Cardiac muscle cell (in vitro differentiated cells and primary cell): ENCODE measurements around the gene GRAMD1A. TPM values are rescaled to one million over a fixed set of nuclear protein-coding genes. Genes with fewer than 3 reads are reported as not detected.
A peak's percentile ranks its signal among the peaks of the same experiment; 100 is the strongest.
"Not testable (repeated sequence)": the region's sequence is repeated elsewhere in the genome, so short reads cannot be mapped to it uniquely, and the experiment has no call there.

Source experiments
- DNase-seq, 2 donors: peaks; one replicate each; pipeline versions ENCODE4 v3.0.0 to v3.0.0-alpha.2; 2010 to 2017; ENCODE audit warnings: low read depth in 1 of 2, low spot score in 1 of 2
- H3K27ac ChIP-seq: fragments of 200-600 bp; sonication (generic); 2 replicates; pipeline ENCODE4 v1.5.1; 2016
- H3K27me3 ChIP-seq: fragments of 200-600 bp; sonication (generic); 2 replicates; pipeline ENCODE4 v1.6.0; 2016; ENCODE audit warnings: control low read depth
- H3K36me3 ChIP-seq: fragments of 200-600 bp; sonication (generic); 2 replicates; pipeline ENCODE4 v1.5.1; 2016; ENCODE audit warnings: control low read depth
- H3K4me1 ChIP-seq: fragments of 200-600 bp; sonication (generic); 2 replicates; pipeline ENCODE4 v1.8.1; 2017; ENCODE audit warnings: low read depth, mild to moderate bottlenecking, mixed run types
- H3K4me3 ChIP-seq: fragments of 200-600 bp; sonication (generic); 2 replicates; pipeline ENCODE4 v1.5.1; 2016; ENCODE audit warnings: mild to moderate bottlenecking
- H3K9me3 ChIP-seq: fragments of 200-600 bp; sonication (generic); 2 replicates; pipeline ENCODE4 v1.5.1; 2017; ENCODE audit warnings: low read depth, mild to moderate bottlenecking, control low read depth
- polyA plus RNA-seq: library from polyadenylated mRNA; unstranded; fragments of >200 nt; fragmentation: Nextera tagmentation; extraction: Ambion mirVana; gene quantifications from 2 replicates; pipeline ENCODE4 v1.2.1, GENCODE V29; 2016
- total RNA-seq: library from RNA; depleted of rRNA; stranded (reverse); fragments of >200 nt; gene quantifications from 2 replicates; pipeline ENCODE4 v1.2.3, GENCODE V29; 2016
- TF ChIP-seq, protein P1 (sequence below): IDR thresholded peaks from 2 replicates; pipeline ENCODE4 v1.5.1; 2012; ENCODE audit warnings: low read depth, mild to moderate bottlenecking, low read length

GRAMD1A gene
- total and polyA plus RNA-seq, 2 experiments from 2014 or later = 84.6 to 113 TPM

DNA sequence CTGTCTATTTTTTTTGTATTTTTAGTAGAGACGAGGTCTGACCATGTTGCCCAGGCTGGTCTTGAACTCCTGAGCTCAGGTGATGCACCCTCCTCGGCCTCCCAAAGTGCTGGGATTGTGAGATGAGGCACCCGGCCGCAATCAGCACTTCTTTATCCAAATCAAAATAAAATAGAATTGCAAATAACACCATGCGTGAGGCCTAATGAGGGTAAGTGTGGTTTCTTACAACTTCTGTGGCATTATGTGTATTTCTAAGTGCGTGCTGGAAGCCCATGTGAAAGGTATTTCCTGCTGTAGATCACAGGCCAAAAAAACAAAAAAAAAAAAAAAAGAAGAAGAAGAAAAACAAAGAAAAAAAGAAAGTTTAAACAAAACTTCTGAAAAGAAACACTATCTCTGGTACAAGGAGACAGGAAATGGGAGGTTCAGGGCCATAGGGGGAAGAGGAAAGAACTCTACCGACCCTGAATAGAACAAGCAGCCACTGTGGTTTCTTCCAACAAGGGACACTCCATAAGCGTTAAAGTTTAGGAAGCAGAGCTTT, 3.0 kb upstream of the GRAMD1A start:
- DNase-seq = peak in 1 of 2 donors; percentile 80
- no peak overlapping the region for H3K27ac ChIP-seq
- no peaks in the 10 kb centered on the region for H3K36me3 ChIP-seq
- H3K27me3 ChIP-seq = no peaks in the 10 kb centered on the region
- H3K9me3 ChIP-seq = no peaks in the 10 kb centered on the region
- no peak overlapping the region for H3K4me3 ChIP-seq
- TF ChIP-seq, protein P1, sequence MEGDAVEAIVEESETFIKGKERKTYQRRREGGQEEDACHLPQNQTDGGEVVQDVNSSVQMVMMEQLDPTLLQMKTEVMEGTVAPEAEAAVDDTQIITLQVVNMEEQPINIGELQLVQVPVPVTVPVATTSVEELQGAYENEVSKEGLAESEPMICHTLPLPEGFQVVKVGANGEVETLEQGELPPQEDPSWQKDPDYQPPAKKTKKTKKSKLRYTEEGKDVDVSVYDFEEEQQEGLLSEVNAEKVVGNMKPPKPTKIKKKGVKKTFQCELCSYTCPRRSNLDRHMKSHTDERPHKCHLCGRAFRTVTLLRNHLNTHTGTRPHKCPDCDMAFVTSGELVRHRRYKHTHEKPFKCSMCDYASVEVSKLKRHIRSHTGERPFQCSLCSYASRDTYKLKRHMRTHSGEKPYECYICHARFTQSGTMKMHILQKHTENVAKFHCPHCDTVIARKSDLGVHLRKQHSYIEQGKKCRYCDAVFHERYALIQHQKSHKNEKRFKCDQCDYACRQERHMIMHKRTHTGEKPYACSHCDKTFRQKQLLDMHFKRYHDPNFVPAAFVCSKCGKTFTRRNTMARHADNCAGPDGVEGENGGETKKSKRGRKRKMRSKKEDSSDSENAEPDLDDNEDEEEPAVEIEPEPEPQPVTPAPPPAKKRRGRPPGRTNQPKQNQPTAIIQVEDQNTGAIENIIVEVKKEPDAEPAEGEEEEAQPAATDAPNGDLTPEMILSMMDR = no peak
- H3K4me1 ChIP-seq = peaks cover 7% of the 10 kb centered on the region

- not testable (repeated sequence) for H3K27ac ChIP-seq, H3K4me3 ChIP-seq, H3K9me3 ChIP-seq, H3K36me3 ChIP-seq, H3K27me3 ChIP-seq, H3K4me1 ChIP-seq, DNase-seq
Observed at GRCh38 chr19:34998224-34998623, 1.9 kb upstream of the GRAMD1A start.

DNA sequence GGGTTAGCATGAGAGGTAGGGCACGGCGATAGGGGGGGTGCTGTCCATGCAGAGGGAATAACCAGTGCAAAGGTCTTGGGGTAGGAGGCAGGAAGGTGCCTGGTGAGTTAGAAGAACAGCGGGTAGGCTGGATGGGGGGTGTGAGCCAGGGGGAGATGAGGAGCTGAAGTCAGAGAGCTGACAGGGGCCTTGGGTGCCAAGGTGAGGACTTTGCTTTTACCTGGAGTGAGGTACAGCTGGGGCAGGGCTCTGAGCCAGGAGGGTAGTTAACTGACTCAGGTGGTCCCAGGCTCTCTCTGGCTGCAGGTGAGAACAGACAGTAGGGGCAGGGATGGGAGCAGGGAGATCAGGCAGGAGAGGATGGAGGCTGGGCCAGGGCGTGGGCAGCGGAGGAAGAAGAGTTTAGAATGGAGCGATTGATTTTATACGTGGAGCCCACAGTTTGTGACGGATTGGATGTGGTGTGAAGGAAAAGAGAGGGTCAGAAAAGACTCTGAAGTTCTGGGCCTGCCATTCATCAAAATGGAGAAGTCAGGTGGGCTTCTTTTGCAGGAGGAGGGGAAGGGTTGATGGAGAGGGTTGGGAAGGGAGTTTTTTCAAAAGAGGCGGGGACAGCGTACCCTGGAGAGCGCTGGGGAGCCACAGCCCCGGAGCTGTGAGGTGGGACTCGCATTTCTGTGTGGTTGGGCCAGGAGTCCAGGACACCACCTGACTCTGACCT, 1.2 kb upstream of the GRAMD1A start:
- Histone ChIP-seq H3K36me3 (no peaks in the 10 kb centered on the region), H3K27ac (peak overlapping the region; percentile 93), H3K4me1 (peaks cover 11% of the 10 kb centered on the region), H3K9me3 (no peaks in the 10 kb centered on the region), H3K27me3 (no peaks in the 10 kb centered on the region), H3K4me3 (peak overlapping the region; percentile 98)
- peak in 1 of 2 donors; percentile 73 for DNase-seq
- TF ChIP-seq, protein P1 = no peak

DNA sequence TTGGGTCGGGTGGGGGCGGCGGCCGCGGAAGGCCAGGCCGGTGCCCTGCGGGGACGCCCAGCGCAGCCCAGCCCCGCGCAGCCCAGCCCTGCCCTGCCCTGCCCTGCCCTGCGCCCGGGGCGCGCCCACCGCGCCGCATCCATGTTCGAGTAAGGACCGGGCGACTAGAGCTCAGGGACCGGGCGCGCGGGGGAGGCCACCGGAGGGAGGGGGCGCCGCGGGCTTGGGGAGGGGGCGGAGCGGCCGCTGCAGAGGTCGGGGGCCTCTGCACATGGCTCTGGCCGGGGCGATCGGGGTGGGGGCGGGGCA, 169 bp downstream of the GRAMD1A start:
- H3K4me3 ChIP-seq = peak overlapping the region; percentile 98
- no peaks in the 10 kb centered on the region for H3K36me3 ChIP-seq
- no peaks in the 10 kb centered on the region for H3K9me3 ChIP-seq
- H3K27me3 ChIP-seq = no peaks in the 10 kb centered on the region
- no peak for DNase-seq
- TF ChIP-seq, protein P1 = no peak
- H3K27ac ChIP-seq = peak overlapping the region; percentile 93
- H3K4me1 ChIP-seq = peaks cover 11% of the 10 kb centered on the region

- Histone ChIP-seq H3K4me3 (peak overlapping the region; percentile 98), H3K27me3 (no peaks in the 10 kb centered on the region), H3K27ac (peak overlapping the region; percentile 93), H3K9me3 (no peaks in the 10 kb centered on the region), H3K36me3 (no peaks in the 10 kb centered on the region), H3K4me1 (peaks cover 11% of the 10 kb centered on the region)
- TF ChIP-seq, protein P1 = no peak
- DNase-seq = peak; percentile 43 to 45
Observed at GRCh38 chr19:35000647-35001501, 751 bp downstream of the GRAMD1A start.
